Gastrocnemius medialis (tissue), 4 donors: ENCODE results near the gene CAMSAP1. TPM values are rescaled to one million over a fixed set of nuclear protein-coding genes. Genes with fewer than 3 reads are reported as not detected.
A peak's percentile ranks its signal among the peaks of the same experiment; 100 is the strongest.

Experiments
- ATAC-seq, 2 donors: fragments of 150-250 bp; one replicate each; pipeline ENCODE4 v1.9.1; 2016
- DNase-seq, 2 donors: peaks; one replicate each; pipeline ENCODE4 v3.0.0-alpha.2; 2019
- H3K27ac ChIP-seq, 4 donors: fragments of 200-600 bp; sonication (generic); 1 replicate in 1 of 4; 2 replicates in 3 of 4; pipeline ENCODE4 v1.5.1; 2016 to 2018; ENCODE audit warnings: mild to moderate bottlenecking in 2 of 4, moderate library complexity in 1 of 4
- H3K27me3 ChIP-seq, 3 donors: fragments of 200-600 bp; sonication (generic) in 2 of 3; 1 replicate in 1 of 3; 2 replicates in 2 of 3; pipeline versions ENCODE4 v1.5.1 to v1.6.0; 2016 to 2019; ENCODE audit warnings: mild to moderate bottlenecking in 1 of 3, moderate library complexity in 1 of 3
- H3K36me3 ChIP-seq, 2 donors: fragments of 200-600 bp; sonication (generic) in 1 of 2; one replicate each; pipeline ENCODE4 v1.5.1; 2017 to 2018
- H3K4me1 ChIP-seq, 2 donors: fragments of 200-600 bp; sonication (generic) in 1 of 2; one replicate each; pipeline ENCODE4 v1.5.1; 2016 to 2017; ENCODE audit warnings: mild to moderate bottlenecking in 2 of 2
- H3K4me3 ChIP-seq, 4 donors: fragments of 200-600 bp; sonication (generic) in 3 of 4; 1 replicate in 1 of 4; 2 replicates in 3 of 4; pipeline ENCODE4 v1.5.1; 2016 to 2019; ENCODE audit warnings: mild to moderate bottlenecking in 2 of 4
- H3K9me3 ChIP-seq, 3 donors: fragments of 200-600 bp; sonication (generic) in 2 of 3; 1 replicate in 1 of 3; 2 replicates in 2 of 3; pipeline ENCODE4 v1.5.1; 2016 to 2019
- CTCF ChIP-seq, 5 experiments: fragments of 450-650 bp in 3 of 5; fragments of 200-600 bp in 2 of 5; sonication (generic) in 2 of 5; IDR thresholded peaks in 4 of 5; conservative IDR thresholded peaks in 1 of 5; 1 replicate in 4 of 5; 2 replicates in 1 of 5; pipeline ENCODE4 v1.5.1; 2016 to 2019; ENCODE audit warnings: antibody characterized with exemption in 5 of 5, mild to moderate bottlenecking in 3 of 5, moderate library complexity in 3 of 5
- POLR2A ChIP-seq, 2 donors: fragments of 450-650 bp; IDR thresholded peaks; one replicate each; pipeline ENCODE4 v1.6.1; 2017; ENCODE audit warnings: antibody characterized with exemption in 2 of 2, mild to moderate bottlenecking in 2 of 2, moderate library complexity in 2 of 2
- in situ Hi-C, 4 donors: fragments of 200-750 bp; cut with MboI; loops; one replicate each; pipeline versions ENCODE4 v1.15.0 to v1.8.0; 2017; ENCODE audit warnings: low sequenced_read_pairs in 4 of 4
- intact Hi-C: fragments of 100-400 bp; cut with DNase I; formaldehyde crosslinking; loops from one replicate; pipeline ENCODE4 v1.15.1; 2023; ENCODE audit warnings: low total_unique reads
- total RNA-seq, 4 donors: library from RNA; depleted of rRNA; stranded (reverse); fragments of >200 nt; gene quantifications; one replicate each; pipeline versions ENCODE4 v1.1.0 to v1.2.3, GENCODE V29; 2016

Gene CAMSAP1
- total RNA-seq, 4 donors from 2014 or later, result 54.8 to 94.9 (median 82.9) TPM

- Histone ChIP-seq H3K27ac (no peak overlapping the region), H3K9me3 (no peaks in the 10 kb centered on the region), H3K4me1 (peaks cover 23 to 25% of the 10 kb centered on the region in 2 donors), H3K27me3 (no peaks in the 10 kb centered on the region), H3K36me3 (no peaks in the 10 kb centered on the region), H3K4me3 (no peak overlapping the region)
- TF ChIP-seq POLR2A (IDR thresholded peaks at IDR 0.05) (no peak), CTCF (IDR thresholded peaks at IDR 0.05 in 4 of 5, conservative IDR thresholded peaks at IDR 0.05 in 1 of 5) (no peak)
- in situ Hi-C loops (no loop called here), intact Hi-C loops (no loop called here)
- no peak for ATAC-seq
- DNase-seq, result no peak
These were observed 32.5 kb downstream of the CAMSAP1 start for GRCh38 chr9:135874859-135875258.

GRCh38 chr9:135869909-135870308, 37.4 kb downstream of the CAMSAP1 start:
- Histone ChIP-seq H3K9me3 (no peaks in the 10 kb centered on the region), H3K4me1 (peaks cover 0 to 8% of the 10 kb centered on the region in 2 donors), H3K27me3 (no peaks in the 10 kb centered on the region), H3K4me3 (no peak overlapping the region), H3K27ac (no peak overlapping the region), H3K36me3 (no peaks in the 10 kb centered on the region)
- in situ Hi-C loops, result no loop called here
- no peak for DNase-seq
- intact Hi-C loops, result no loop called here
- ATAC-seq, result no peak
- no peak for TF ChIP-seq POLR2A (IDR thresholded peaks at IDR 0.05)
- TF ChIP-seq CTCF (IDR thresholded peaks at IDR 0.05 in 4 of 5, conservative IDR thresholded peaks at IDR 0.05 in 1 of 5), result no peak

DNA sequence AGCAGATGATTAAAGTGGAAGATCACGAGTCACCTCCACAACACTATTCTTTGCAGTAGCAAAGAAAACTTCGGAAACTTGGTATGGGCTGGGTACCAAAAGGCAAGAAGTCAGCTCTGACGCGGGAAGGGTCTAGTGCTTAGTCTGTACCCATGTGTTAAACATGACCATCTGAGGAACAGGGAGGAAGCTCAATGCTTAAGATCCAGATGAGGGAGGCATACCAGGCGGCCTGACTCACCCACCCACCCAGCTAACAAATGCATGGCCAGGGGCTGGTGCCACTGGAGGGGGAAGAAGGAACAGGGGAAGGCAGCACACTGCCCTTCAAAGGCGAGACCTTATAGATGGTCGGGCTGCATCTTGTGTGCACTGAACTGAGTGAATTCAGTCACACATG, 41.8 kb downstream of the CAMSAP1 start:
- DNase-seq (no peak), ATAC-seq (no peak)
- Histone ChIP-seq H3K27ac (no peak overlapping the region), H3K36me3 (no peaks in the 10 kb centered on the region), H3K4me1 (peaks cover 4 to 9% of the 10 kb centered on the region in 2 donors), H3K4me3 (no peak overlapping the region), H3K9me3 (no peaks in the 10 kb centered on the region), H3K27me3 (no peaks in the 10 kb centered on the region)
- in situ Hi-C loops (no loop called here), intact Hi-C loops (loop anchor here (2.0 kb wide), 1 partner anchor 41 kb away; the partner anchor contains the start of gene CAMSAP1)
- TF ChIP-seq POLR2A (IDR thresholded peaks at IDR 0.05) (no peak), CTCF (IDR thresholded peaks at IDR 0.05 in 4 of 5, conservative IDR thresholded peaks at IDR 0.05 in 1 of 5) (no peak)

GRCh38 chr9:135864447-135865049, 42.8 kb downstream of the CAMSAP1 start:
- no peaks in the 10 kb centered on the region for H3K27me3 ChIP-seq
- DNase-seq, result peak in 1 of 2 donors; percentile 39
- no peaks in the 10 kb centered on the region for H3K36me3 ChIP-seq
- no peaks in the 10 kb centered on the region for H3K9me3 ChIP-seq
- H3K4me3 ChIP-seq, result no peak overlapping the region
- H3K27ac ChIP-seq, result no peak overlapping the region
- intact Hi-C loops (loop anchor here (1.0 to 2.0 kb wide), 2 partner anchors 42 to 259 kb away; partner anchors contain the start of gene CAMSAP1), in situ Hi-C loops (no loop called here)
- peaks cover 4 to 9% of the 10 kb centered on the region in 2 donors for H3K4me1 ChIP-seq
- peak in 1 of 2 donors; percentile 64 for ATAC-seq
- peak; percentile 64 to 88 (median 81) for TF ChIP-seq CTCF (IDR thresholded peaks at IDR 0.05 in 4 of 5, conservative IDR thresholded peaks at IDR 0.05 in 1 of 5)
- no peak for TF ChIP-seq POLR2A (IDR thresholded peaks at IDR 0.05)
